ENCODE data around the gene ZXDB. TPM values are rescaled to one million over a fixed set of nuclear protein-coding genes. Genes with fewer than 3 reads are reported as not detected.
A peak's percentile ranks its signal among the peaks of the same experiment; 100 is the strongest.
"Not testable (repeated sequence)": the region's sequence is repeated elsewhere in the genome, so short reads cannot be mapped to it uniquely, and the experiment has no call there.

ZXDB gene
- total RNA-seq (ENCODE audit: low replicate concordance) = 7.4 and 19.3 TPM in 2 replicates

- DNase-seq (ENCODE audit: low read depth) = peak; percentile 64
Observed at GRCh38 chrX:57591284-57592159, at the start of gene ZXDB. ZXDB (plus strand) TSS chrX:57592011; CDS start chrX:57592049, 38 bp downstream.

GRCh38 chrX:57565198-57565597 is 26.6 kb upstream of the ZXDB start:
- no peak for TF ChIP-seq CTCF (IDR thresholded peaks at IDR 0.05; ENCODE audit: insufficient read depth, low read length)
- DNase-seq (ENCODE audit: low read depth) = no peak

More at GRCh38 chrX:57591284-57592159, at the start of gene ZXDB:
- H3K4me3 ChIP-seq (ENCODE audit: low read depth, low read length) = peak within 1 kb of the TSS; percentile 60

DNA sequence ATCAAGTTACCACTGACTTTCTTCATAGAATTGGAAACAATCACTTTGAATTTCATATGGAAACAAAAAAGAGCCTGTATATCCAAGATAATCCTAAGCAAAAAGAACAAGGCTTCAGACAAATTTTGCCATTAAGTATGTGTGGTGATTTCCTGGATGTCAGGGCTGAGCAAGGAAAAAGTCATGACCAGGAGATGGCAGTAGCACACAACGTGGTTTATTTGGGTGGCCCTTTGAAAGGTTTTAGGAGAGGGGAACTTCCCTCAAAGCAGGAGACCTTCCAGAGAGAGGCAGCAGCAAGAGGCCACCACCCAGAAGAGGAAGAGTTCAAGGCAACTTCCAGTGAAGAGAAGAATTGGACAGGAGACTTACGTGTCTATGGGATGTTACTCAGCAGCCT is 18.1 kb upstream of the ZXDB start:
- DNase-seq (ENCODE audit: low read depth) = peak; percentile 43
- peak; percentile 55 for TF ChIP-seq CTCF (IDR thresholded peaks at IDR 0.05; ENCODE audit: insufficient read depth, low read length)
- no peak overlapping the region for H3K4me3 ChIP-seq (ENCODE audit: low read depth, low read length)

More at GRCh38 chrX:57565198-57565597, 26.6 kb upstream of the ZXDB start:
- no peak overlapping the region for H3K4me3 ChIP-seq (ENCODE audit: low read depth, low read length)

GRCh38 chrX:57582948-57583347 is 8.9 kb upstream of the ZXDB start:
- peak; percentile 39 for TF ChIP-seq CTCF (IDR thresholded peaks at IDR 0.05; ENCODE audit: insufficient read depth, low read length)
- not testable (repeated sequence) for DNase-seq (ENCODE audit: low read depth); H3K4me3 ChIP-seq (ENCODE audit: low read depth, low read length)

- DNase-seq (ENCODE audit: low read depth) = no peak
- no peak overlapping the region for H3K4me3 ChIP-seq (ENCODE audit: low read depth, low read length)
- TF ChIP-seq CTCF (IDR thresholded peaks at IDR 0.05; ENCODE audit: insufficient read depth, low read length) = no peak
Observed at GRCh38 chrX:57583477-57583876, 8.3 kb upstream of the ZXDB start.

DNA sequence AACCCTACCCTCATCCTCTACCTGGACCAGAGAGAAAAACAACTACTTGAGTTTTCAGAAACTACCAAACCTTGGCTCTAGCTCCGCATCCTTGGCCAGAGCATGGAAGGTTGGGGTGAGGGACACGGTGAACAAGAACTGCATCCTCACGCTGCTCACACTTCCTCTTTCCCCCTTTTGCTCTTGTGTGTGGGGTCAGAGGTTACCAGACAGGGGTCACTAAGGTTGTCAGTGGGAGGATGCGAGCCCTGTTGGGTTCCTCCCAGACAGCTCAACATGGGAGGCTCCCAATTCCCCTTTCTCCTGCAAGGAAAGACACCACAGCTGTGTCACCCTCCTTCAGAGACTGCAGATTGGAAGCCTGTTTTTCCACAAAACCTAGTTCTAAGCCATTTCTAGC is 5.5 kb upstream of the ZXDB start:
- no peak for DNase-seq (ENCODE audit: low read depth)
- no peak overlapping the region for H3K4me3 ChIP-seq (ENCODE audit: low read depth, low read length)
- TF ChIP-seq CTCF (IDR thresholded peaks at IDR 0.05; ENCODE audit: insufficient read depth, low read length) = no peak

DNA sequence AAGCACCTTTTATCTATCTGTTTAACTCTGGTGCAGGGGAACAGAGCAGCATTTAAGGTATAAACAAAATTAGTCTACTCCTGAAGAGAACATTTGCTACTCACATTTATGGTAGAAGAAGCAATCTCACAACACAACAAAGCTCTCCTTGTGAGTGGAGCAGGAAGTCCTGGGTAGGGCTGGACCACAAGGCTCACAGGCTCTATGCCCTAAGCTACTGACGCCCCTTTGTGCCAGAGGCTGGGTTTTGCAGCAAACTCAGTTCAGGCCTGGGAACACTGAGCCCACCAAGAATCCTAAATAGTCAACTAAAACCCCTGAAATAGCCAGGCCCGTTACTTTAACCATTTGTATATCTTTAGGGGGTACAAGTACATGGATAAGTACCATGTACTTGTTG is 4.7 kb upstream of the ZXDB start:
- no peak overlapping the region for H3K4me3 ChIP-seq (ENCODE audit: low read depth, low read length)
- no peak for TF ChIP-seq CTCF (IDR thresholded peaks at IDR 0.05; ENCODE audit: insufficient read depth, low read length)
- no peak for DNase-seq (ENCODE audit: low read depth)

Measured in fibroblast of the aortic adventitia (primary cell).